ENCODE data around the gene FAM131B. TPM values are rescaled to one million over a fixed set of nuclear protein-coding genes. Genes with fewer than 3 reads are reported as not detected.
A peak's percentile ranks its signal among the peaks of the same experiment; 100 is the strongest.

Gene FAM131B
- total RNA-seq, 4 donors from 2014 or later = 1.2 to 10.6 (median 6.5) TPM

- Histone ChIP-seq H3K27me3 (no peaks in the 10 kb centered on the region), H3K4me3 (no peak overlapping the region), H3K4me1 (no peaks in the 10 kb centered on the region), H3K27ac (no peak overlapping the region), H3K9me3 (no peaks in the 10 kb centered on the region), H3K36me3 (no peaks in the 10 kb centered on the region)
- intact Hi-C loops (cut with DNase I; ENCODE audit: low total_unique reads) = no loop called here
- DNase-seq = no peak
- TF ChIP-seq POLR2A (IDR thresholded peaks at IDR 0.05) = no peak
These were observed 34.6 kb downstream of the FAM131B start for GRCh38 chr7:143327903-143328302.

- DNase-seq = no peak
- Histone ChIP-seq H3K9me3 (no peaks in the 10 kb centered on the region), H3K4me3 (no peak overlapping the region), H3K36me3 (no peaks in the 10 kb centered on the region), H3K27ac (no peak overlapping the region), H3K4me1 (no peaks in the 10 kb centered on the region), H3K27me3 (no peaks in the 10 kb centered on the region)
- TF ChIP-seq CTCF (IDR thresholded peaks at IDR 0.05) = no peak
- TF ChIP-seq POLR2A (IDR thresholded peaks at IDR 0.05) = no peak
- intact Hi-C loops (cut with DNase I; ENCODE audit: low total_unique reads) = no loop called here
These were observed 37.3 kb downstream of the FAM131B start for GRCh38 chr7:143325240-143325639.

GRCh38 chr7:143323653-143324052 lies 38.9 kb downstream of the FAM131B start:
- DNase-seq = peak in 1 of 2 donors; percentile 30
- Histone ChIP-seq H3K9me3 (no peaks in the 10 kb centered on the region), H3K4me1 (no peaks in the 10 kb centered on the region), H3K27me3 (no peaks in the 10 kb centered on the region), H3K4me3 (no peak overlapping the region), H3K27ac (peak overlapping the region; percentile 40 to 56), H3K36me3 (no peaks in the 10 kb centered on the region)
- intact Hi-C loops (cut with DNase I; ENCODE audit: low total_unique reads) = no loop called here
- TF ChIP-seq CTCF (IDR thresholded peaks at IDR 0.05) = peak in 1 of 4 experiments; percentile 13
- TF ChIP-seq POLR2A (IDR thresholded peaks at IDR 0.05) = no peak

- Histone ChIP-seq H3K4me3 (no peak overlapping the region), H3K9me3 (no peaks in the 10 kb centered on the region), H3K27ac (peak overlapping the region; percentile 40 to 56), H3K36me3 (no peaks in the 10 kb centered on the region), H3K4me1 (no peaks in the 10 kb centered on the region), H3K27me3 (no peaks in the 10 kb centered on the region)
- intact Hi-C loops (cut with DNase I; ENCODE audit: low total_unique reads) = no loop called here
- TF ChIP-seq CTCF (IDR thresholded peaks at IDR 0.05) = no peak
- no peak for TF ChIP-seq POLR2A (IDR thresholded peaks at IDR 0.05)
- DNase-seq = peak in 1 of 2 donors; percentile 49
These were observed 39.5 kb downstream of the FAM131B start for GRCh38 chr7:143322760-143323633.

- Histone ChIP-seq H3K36me3 (no peaks in the 10 kb centered on the region), H3K4me3 (no peak overlapping the region), H3K27ac (no peak overlapping the region), H3K4me1 (no peaks in the 10 kb centered on the region), H3K9me3 (no peaks in the 10 kb centered on the region), H3K27me3 (no peaks in the 10 kb centered on the region)
- no peak for TF ChIP-seq CTCF (IDR thresholded peaks at IDR 0.05)
- TF ChIP-seq POLR2A (IDR thresholded peaks at IDR 0.05) = no peak
- no peak for DNase-seq
- intact Hi-C loops (cut with DNase I; ENCODE audit: low total_unique reads) = no loop called here
These were observed 40.8 kb downstream of the FAM131B start for GRCh38 chr7:143321734-143322133.

Measured in uterus (tissue), 4 donors.